Activated T-cell treated with anti-CD3 and anti-CD28 coated beads, Interleukin-2, amount 50 U/mL, for 24 hours (primary cell): ENCODE data around the gene CRADD.
"Not testable (repeated sequence)": the region's sequence is repeated elsewhere in the genome, so short reads cannot be mapped to it uniquely, and the experiment has no call there.

Source experiments
- DNase-seq: peaks from one replicate; pipeline ENCODE4 v3.0.0-alpha.2; 2020
- H3K27ac Mint-ChIP-seq: 2 replicates; pipeline ENCODE4 v1.8.0; 2020; ENCODE audit warnings: mild to moderate bottlenecking, mixed read lengths
- H3K27me3 Mint-ChIP-seq: 2 replicates; pipeline ENCODE4 v1.8.0; 2020; ENCODE audit warnings: mixed read lengths
- H3K36me3 Mint-ChIP-seq: 2 replicates; pipeline ENCODE4 v1.8.0; 2020; ENCODE audit warnings: low read depth, mixed read lengths
- H3K4me1 Mint-ChIP-seq: 2 replicates; pipeline ENCODE4 v1.8.0; 2020; ENCODE audit warnings: low read depth, mixed read lengths
- H3K4me3 Mint-ChIP-seq: 2 replicates; pipeline ENCODE4 v1.8.0; 2020; ENCODE audit warnings: mild to moderate bottlenecking, moderate library complexity, mixed read lengths
- H3K9me3 Mint-ChIP-seq: 2 replicates; pipeline ENCODE4 v1.8.0; 2020; ENCODE audit warnings: mixed read lengths

The CRADD gene

DNA sequence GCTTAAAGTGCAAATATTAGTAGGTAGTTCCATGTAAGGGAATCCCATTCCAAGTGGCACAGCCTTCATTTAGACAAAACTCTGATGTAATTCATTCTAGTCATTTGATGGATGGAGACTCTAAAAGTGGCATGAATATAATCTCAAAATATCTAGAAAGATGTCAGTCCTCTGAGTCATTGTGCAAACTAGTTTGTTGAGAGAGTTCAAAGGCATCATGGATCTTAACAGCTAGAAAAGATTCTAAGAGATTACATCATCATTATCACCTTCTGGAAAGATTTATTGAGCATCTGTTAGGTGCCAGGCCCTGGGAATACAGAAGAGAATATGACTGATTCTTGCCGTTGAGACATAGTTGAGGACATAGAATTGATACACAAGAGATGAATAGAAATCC, 30.7 kb downstream of the CRADD start:
- peaks cover 19% of the 10 kb centered on the region for H3K9me3 Mint-ChIP-seq
- DNase-seq: no peak
- no peak overlapping the region for H3K4me3 Mint-ChIP-seq
- H3K4me1 Mint-ChIP-seq: peaks cover 20% of the 10 kb centered on the region
- H3K36me3 Mint-ChIP-seq: peaks cover 13% of the 10 kb centered on the region
- no peak overlapping the region for H3K27ac Mint-ChIP-seq
- no peaks in the 10 kb centered on the region for H3K27me3 Mint-ChIP-seq

DNA sequence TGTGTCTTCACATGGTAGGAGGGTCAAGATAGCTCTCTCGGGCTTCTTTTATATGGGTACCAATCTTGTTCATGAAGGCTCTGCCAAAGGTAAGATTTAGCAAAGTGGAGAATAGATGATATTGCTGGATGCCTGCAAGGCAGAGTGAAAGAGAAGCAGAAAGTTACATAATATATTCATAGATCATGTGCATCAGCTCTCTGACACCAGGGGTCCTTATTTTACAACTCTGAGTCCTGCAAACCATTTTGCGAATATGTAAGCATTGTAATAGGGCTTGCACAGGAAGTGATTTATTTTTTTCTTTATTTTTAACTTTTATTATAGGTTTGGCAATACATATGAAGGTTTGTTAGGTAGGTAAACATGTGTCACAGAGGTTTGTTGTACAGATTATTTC, 31.8 kb downstream of the CRADD start:
- no peak overlapping the region for H3K27ac Mint-ChIP-seq
- peaks cover 18% of the 10 kb centered on the region for H3K4me1 Mint-ChIP-seq
- no peak for DNase-seq
- peaks cover 13% of the 10 kb centered on the region for H3K36me3 Mint-ChIP-seq
- H3K9me3 Mint-ChIP-seq: peaks cover 19% of the 10 kb centered on the region
- no peak overlapping the region for H3K4me3 Mint-ChIP-seq
- H3K27me3 Mint-ChIP-seq: no peaks in the 10 kb centered on the region

DNA sequence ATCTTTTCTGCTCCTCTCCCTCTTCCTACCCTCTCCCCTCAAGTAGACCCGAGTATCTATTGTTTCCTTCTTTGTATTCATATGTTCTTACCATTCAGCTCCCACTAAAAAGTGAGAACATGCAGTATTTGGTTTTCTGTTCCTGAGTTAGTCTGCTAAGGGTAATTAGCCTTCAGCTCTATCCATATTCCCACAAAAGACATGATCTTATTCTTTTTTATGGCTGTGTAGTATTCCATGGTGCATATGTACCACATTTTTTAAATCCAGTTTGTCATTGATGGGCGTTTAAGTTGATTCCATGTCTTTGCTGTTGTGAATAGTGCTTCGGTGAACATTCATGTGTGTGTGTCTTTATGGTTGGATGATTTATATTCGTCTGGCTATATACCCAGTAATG, 32.2 kb downstream of the CRADD start:
- peaks cover 19% of the 10 kb centered on the region for H3K9me3 Mint-ChIP-seq
- H3K4me1 Mint-ChIP-seq: peaks cover 15% of the 10 kb centered on the region
- H3K36me3 Mint-ChIP-seq: peaks cover 13% of the 10 kb centered on the region
- H3K4me3 Mint-ChIP-seq: no peak overlapping the region
- H3K27ac Mint-ChIP-seq: no peak overlapping the region
- DNase-seq: no peak
- H3K27me3 Mint-ChIP-seq: no peaks in the 10 kb centered on the region

DNA sequence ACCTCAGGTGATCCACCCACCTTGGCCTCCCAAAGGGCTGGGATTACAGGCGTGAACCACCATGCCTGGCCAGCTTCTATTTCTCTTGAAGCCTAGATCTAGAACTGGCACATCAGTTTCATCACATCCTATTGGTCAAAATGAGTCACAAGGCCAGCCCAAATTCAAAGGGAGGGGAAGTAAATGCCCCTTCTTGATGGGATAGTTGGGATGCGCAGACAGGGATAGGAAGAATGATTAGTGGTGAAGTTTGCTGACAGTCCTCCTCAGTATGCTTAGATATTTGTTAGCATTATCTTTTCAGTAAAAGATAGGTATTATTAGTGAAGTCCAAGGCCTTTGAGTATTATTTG, 33.4 kb downstream of the CRADD start:
- Mint-ChIP-seq H3K4me1 (peaks cover 13% of the 10 kb centered on the region), H3K27ac (no peak overlapping the region), H3K27me3 (no peaks in the 10 kb centered on the region), H3K9me3 (peaks cover 19% of the 10 kb centered on the region), H3K4me3 (no peak overlapping the region), H3K36me3 (peaks cover 17% of the 10 kb centered on the region)
- no peak for DNase-seq

DNA sequence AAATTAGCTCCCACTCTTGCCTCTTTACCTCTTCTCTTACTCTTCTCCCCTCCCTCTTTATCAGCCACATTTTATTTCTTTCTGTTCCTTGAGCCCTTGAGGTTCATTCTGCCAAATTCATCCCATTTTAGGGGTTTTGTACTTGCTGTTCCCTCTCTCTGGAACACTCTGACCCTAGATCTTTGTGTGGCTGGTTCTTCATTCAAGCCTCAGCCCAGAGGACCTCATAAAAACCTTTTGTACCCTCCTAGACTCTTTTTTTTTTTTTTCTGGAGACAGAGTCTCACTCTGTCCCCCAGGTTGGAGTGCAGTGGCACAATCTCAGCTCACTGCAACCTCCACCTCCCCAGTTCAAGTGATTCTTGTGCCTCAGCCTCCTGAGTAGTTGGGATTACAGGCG, 34.3 kb downstream of the CRADD start:
- not testable (repeated sequence) for H3K27ac Mint-ChIP-seq, H3K4me1 Mint-ChIP-seq, DNase-seq, H3K27me3 Mint-ChIP-seq, H3K4me3 Mint-ChIP-seq
- H3K9me3 Mint-ChIP-seq: peaks cover 19% of the 10 kb centered on the region
- peaks cover 17% of the 10 kb centered on the region for H3K36me3 Mint-ChIP-seq

DNA sequence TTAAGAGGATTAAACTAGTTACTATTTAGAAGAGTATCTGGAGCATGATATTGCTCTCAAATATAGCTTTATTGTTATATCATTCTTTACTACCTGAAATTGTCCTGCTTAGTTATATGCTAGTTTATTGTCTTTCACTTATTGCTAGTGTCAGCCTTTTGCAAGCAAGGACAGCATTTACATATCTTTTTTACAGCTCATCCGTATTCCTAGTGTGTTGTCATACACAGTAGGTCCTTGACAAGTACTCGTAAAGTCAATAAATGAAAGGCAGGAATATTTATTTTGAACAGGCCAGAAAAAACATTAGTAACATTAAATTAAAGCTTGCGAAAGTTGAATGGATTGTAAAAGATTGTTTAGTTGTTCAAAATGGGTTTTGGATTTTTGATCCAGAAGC, 35.0 kb downstream of the CRADD start:
- peaks cover 23% of the 10 kb centered on the region for H3K36me3 Mint-ChIP-seq
- H3K27ac Mint-ChIP-seq: no peak overlapping the region
- DNase-seq: no peak
- H3K9me3 Mint-ChIP-seq: peaks cover 19% of the 10 kb centered on the region
- H3K27me3 Mint-ChIP-seq: no peaks in the 10 kb centered on the region
- H3K4me1 Mint-ChIP-seq: peaks cover 4% of the 10 kb centered on the region
- no peak overlapping the region for H3K4me3 Mint-ChIP-seq

DNA sequence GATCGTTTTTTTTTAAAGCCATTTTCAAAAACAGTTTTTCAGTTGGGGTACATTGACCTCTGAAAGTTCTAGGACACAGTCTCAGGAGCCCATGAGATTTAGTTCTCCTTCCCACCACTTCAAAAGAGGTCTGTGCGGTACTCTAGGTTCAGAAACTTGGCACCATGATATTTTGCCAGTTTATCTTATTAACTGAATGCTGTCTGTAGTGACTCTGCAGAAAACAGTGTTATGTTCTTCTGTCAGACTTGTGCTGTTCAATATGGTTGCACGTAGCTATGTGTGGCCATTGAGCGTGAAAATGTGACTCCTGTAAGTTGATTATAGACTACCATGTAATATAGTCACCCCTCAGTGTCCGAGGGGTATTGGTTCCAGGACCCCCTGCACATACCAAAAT, 35.9 kb downstream of the CRADD start:
- DNase-seq: no peak
- Mint-ChIP-seq H3K9me3 (peaks cover 20% of the 10 kb centered on the region), H3K4me1 (peaks cover 4% of the 10 kb centered on the region)

DNA sequence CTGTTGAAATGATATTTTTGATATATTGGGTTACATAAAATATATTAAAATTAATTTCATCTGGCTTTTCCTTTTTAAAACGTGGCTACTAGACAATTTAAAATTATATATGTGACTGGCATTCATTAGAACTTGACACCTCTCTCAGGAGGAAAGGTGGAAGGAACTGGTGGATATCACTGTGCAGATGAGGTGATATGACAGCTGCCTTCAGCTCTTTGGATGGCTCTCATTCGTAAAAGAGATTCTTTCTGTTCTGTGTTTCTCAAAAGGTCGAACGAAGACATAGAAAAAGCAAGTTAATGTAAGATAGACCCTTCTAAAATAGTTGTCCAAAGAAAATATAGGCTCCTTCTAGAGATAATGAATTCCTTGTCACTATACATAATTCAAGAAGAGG, 36.6 kb downstream of the CRADD start:
- Mint-ChIP-seq H3K27ac (no peak overlapping the region), H3K4me3 (no peak overlapping the region), H3K9me3 (peaks cover 19% of the 10 kb centered on the region), H3K4me1 (peaks cover 4% of the 10 kb centered on the region), H3K36me3 (peaks cover 28% of the 10 kb centered on the region), H3K27me3 (no peaks in the 10 kb centered on the region)
- no peak for DNase-seq

More for the DNA sequence above, 35.9 kb downstream of the CRADD start:
- Mint-ChIP-seq H3K27me3 (no peaks in the 10 kb centered on the region), H3K36me3 (peaks cover 28% of the 10 kb centered on the region), H3K27ac (no peak overlapping the region), H3K4me3 (no peak overlapping the region)

DNA sequence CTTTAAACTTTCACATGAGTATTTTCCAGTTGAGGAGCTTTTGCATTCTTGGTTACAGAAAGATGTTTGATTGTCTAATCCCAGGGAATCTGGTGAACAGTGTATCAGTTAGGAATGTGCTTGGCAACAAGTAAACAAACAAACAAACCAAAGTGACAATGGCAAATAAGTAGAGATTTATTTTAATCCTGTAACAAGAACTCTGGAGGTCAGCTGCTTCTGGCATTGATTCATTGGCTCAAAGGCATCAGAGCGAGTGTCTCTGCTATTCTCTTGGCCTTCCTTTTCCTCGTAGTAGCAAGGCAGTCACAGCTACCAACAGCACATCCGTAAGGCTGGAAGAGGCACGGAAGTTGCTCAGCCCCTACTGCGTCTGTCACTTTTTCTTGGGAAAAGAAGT, 37.2 kb downstream of the CRADD start:
- H3K36me3 Mint-ChIP-seq: peaks cover 27% of the 10 kb centered on the region
- H3K4me3 Mint-ChIP-seq: no peak overlapping the region
- peaks cover 4% of the 10 kb centered on the region for H3K4me1 Mint-ChIP-seq
- H3K27me3 Mint-ChIP-seq: no peaks in the 10 kb centered on the region
- H3K9me3 Mint-ChIP-seq: peaks cover 16% of the 10 kb centered on the region
- DNase-seq: no peak
- H3K27ac Mint-ChIP-seq: no peak overlapping the region

DNA sequence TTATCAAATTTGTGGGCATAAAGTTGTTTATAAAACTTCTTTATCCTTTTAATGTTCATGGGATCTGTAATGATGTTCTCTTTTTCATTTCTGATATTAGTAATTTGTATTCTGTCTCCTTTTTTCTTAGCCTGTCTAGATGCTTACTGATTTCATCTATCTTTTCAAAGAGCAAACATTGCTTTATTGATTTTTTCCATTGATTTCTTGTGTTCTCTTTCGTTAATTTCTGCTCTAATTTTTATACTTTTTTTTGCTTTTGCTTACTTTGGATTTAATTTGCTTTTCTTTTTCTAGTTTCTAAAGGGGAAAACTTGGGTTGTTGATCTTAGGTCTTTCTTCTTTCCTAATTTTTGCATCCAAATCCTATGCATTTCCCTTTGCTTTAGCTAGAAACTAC, 42.5 kb downstream of the CRADD start:
- Mint-ChIP-seq H3K27ac (no peak overlapping the region), H3K4me1 (peaks cover 4% of the 10 kb centered on the region), H3K4me3 (no peak overlapping the region), H3K9me3 (peaks cover 17% of the 10 kb centered on the region), H3K36me3 (peaks cover 26% of the 10 kb centered on the region), H3K27me3 (no peaks in the 10 kb centered on the region)
- no peak for DNase-seq

DNA sequence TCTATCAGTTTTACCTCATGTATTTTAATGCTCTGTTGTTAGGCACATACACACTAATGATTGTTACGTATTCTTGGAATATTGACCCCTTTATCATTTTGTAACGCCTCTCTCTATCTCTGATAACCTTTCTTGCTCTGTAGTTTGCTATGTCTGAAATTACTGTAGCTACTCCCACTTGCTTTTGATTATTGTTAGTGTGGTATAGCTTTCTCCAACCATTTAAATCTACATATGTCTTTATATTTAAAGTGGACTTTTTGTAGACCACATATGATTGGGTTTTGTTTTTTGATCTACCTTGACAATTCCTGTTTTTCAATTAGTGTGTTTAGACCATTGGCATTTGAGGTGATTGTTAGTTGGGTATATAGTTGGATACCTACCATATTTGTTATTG, 43.4 kb downstream of the CRADD start:
- Mint-ChIP-seq H3K4me3 (no peak overlapping the region), H3K4me1 (no peaks in the 10 kb centered on the region), H3K27ac (no peak overlapping the region), H3K27me3 (no peaks in the 10 kb centered on the region), H3K36me3 (peaks cover 22% of the 10 kb centered on the region), H3K9me3 (peaks cover 17% of the 10 kb centered on the region)
- no peak for DNase-seq

DNA sequence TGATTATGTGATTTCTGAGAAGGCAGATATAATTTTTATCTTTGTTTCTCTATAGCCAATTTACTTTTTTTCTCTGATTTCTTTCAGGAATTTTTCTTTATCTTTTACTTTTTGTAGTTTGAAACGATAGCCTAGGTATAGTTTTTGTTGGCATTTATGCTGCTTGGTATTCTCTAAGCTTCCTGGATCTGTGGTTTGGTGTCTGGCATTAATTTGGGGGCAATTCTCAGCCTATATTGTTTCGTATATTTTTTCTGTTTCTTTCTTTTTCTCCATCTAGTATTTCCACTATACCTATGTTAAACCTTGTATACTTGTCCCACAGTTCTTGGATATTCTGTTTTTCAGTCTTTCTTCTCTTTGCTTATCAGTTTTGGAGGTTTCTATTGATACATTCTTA, 45.0 kb downstream of the CRADD start:
- DNase-seq: no peak
- peaks cover 17% of the 10 kb centered on the region for H3K9me3 Mint-ChIP-seq
- H3K4me1 Mint-ChIP-seq: peaks cover 3% of the 10 kb centered on the region
- peaks cover 17% of the 10 kb centered on the region for H3K36me3 Mint-ChIP-seq
- no peaks in the 10 kb centered on the region for H3K27me3 Mint-ChIP-seq
- H3K27ac Mint-ChIP-seq: no peak overlapping the region
- no peak overlapping the region for H3K4me3 Mint-ChIP-seq

DNA sequence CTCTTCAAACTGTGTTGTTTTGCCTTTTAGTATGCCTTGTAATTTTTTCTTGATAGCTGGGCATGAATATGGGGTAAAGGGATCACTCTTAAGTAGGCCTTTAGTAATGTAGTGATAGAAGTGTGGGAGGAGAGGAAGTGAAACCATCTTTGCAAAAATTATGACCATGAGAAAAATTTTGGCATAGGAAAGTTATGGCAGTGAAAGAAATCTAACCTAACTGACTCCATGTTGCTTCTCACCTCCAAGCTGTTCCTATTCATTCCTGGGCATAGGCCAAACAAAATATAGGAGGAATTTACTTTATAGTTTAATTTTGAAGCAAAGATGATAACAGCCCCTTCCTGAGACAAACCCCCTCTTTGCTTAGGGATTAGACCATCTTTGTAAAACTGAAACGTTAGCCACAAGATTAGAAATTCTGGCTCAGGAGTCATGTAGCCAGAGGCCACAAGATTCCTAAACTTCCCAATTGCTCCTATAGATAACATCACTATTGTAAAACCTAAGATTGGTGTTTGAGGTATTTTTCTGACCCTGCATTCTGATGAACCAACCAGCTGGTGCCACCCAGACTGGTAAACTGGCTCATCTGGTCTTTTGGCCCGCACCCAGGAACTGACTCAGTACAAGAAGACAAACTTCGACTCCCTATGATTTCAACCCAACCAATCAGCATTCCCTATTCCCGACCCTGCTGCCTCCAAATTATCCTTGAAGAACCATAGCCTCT, 45.8 kb downstream of the CRADD start:
- peaks cover 13% of the 10 kb centered on the region for H3K9me3 Mint-ChIP-seq
- H3K36me3 Mint-ChIP-seq: peaks cover 10% of the 10 kb centered on the region
- no peak overlapping the region for H3K27ac Mint-ChIP-seq
- H3K4me1 Mint-ChIP-seq: peaks cover 4% of the 10 kb centered on the region
- no peaks in the 10 kb centered on the region for H3K27me3 Mint-ChIP-seq
- no peak overlapping the region for H3K4me3 Mint-ChIP-seq
- DNase-seq: no peak

DNA sequence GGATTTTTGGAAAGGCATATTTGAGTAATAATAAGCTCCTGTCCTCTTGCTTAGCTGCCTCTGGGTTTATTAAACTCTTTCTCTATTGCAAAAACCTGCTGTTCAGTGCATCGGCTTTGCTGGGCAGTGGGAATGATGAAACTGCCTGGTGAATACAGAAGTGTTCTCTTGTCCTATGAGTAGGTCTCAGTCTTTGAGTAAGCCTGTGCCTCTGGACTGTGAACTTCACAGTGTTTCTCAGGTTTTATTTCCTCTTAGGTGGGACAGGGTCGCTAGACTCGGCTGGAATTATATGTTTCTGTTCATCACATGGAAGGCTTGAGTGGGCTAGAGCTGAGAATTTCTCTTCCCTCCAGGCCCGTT, 46.4 kb downstream of the CRADD start:
- H3K27ac Mint-ChIP-seq: no peak overlapping the region
- H3K4me1 Mint-ChIP-seq: peaks cover 4% of the 10 kb centered on the region
- peaks cover 9% of the 10 kb centered on the region for H3K9me3 Mint-ChIP-seq
- no peaks in the 10 kb centered on the region for H3K27me3 Mint-ChIP-seq
- no peak for DNase-seq
- peaks cover 7% of the 10 kb centered on the region for H3K36me3 Mint-ChIP-seq
- no peak overlapping the region for H3K4me3 Mint-ChIP-seq

DNA sequence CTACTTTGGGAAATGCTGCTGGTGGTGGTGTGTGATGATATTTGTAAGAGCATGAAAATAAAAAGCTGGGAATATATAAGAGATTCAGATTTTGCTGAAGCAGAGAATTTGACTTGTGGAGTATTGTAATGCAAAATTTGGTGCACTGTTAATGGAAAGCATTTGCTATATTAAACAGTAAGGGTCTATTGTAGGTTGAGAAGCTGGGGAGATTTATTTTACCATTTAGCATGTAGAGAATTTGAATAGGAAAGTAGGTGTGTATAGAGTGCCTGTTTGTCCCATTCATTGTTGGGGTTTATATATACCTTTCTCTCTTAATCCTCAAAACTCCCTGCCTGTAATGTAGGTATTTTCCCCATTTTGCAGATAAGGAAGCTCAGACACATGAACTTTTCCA, 48.4 kb downstream of the CRADD start:
- Mint-ChIP-seq H3K9me3 (peaks cover 6% of the 10 kb centered on the region), H3K36me3 (peaks cover 3% of the 10 kb centered on the region), H3K27ac (no peak overlapping the region), H3K4me3 (no peak overlapping the region), H3K4me1 (peaks cover 4% of the 10 kb centered on the region), H3K27me3 (no peaks in the 10 kb centered on the region)
- DNase-seq: no peak
